ENCODE results near the gene A1BG. TPM values are rescaled to one million over a fixed set of nuclear protein-coding genes. Genes with fewer than 3 reads are reported as not detected.
A peak's percentile ranks its signal among the peaks of the same experiment; 100 is the strongest.

Gene A1BG
- total and polyA plus RNA-seq, 4 donors: 521 to 2,157 (median 1,029) TPM

GRCh38 chr19:58305065-58305931, 48.0 kb downstream of the A1BG start, which contains the start of gene ERVK3-1:
ERVK3-1 (plus strand) TSS chr19:58305377; CDS start chr19:58312169, 6,792 bp downstream.
- H3K9ac ChIP-seq (ENCODE audit: low read depth in 1 of 2, low read length in 2 of 2): peak within 1 kb of the TSS; percentile 63 to 88
- peaks cover 2 to 13% (median 10%) of the 10 kb centered on the region in 4 donors for H3K9me3 ChIP-seq (ENCODE audit: control insufficient read depth in 4 of 4, low read length in 3 of 4)
- TF ChIP-seq REST (IDR thresholded peaks at IDR 0.05) (peak; percentile 9), TAF1 (conservative IDR thresholded peaks at IDR 0.05) (peak; percentile 96), FOXA2 (IDR thresholded peaks at IDR 0.05) (peak; percentile 27), YY1 (IDR thresholded peaks at IDR 0.05) (peak; percentile 96), EGR1 (IDR thresholded peaks at IDR 0.05; ENCODE audit: low read depth in 2 of 2) (peak; percentile 94 to 95), HNF4G (IDR thresholded peaks at IDR 0.05) (no peak), ATF3 (IDR thresholded peaks at IDR 0.05) (no peak), RXRA (IDR thresholded peaks at IDR 0.05) (peak; percentile 36 to 68), MAX (IDR thresholded peaks at IDR 0.05) (peak; percentile 97), RAD21 (IDR thresholded peaks at IDR 0.05) (peak; percentile 59 to 60), FOXA1 (IDR thresholded peaks at IDR 0.05) (peak; percentile 42), CTCF (IDR thresholded peaks at IDR 0.05; ENCODE audit: low read depth, low read length, missing input control) (peak; percentile 40), NR2F2 (IDR thresholded peaks at IDR 0.05) (peak; percentile 39), ZBTB33 (IDR thresholded peaks at IDR 0.05) (peak; percentile 71), JUND (IDR thresholded peaks at IDR 0.05) (no peak), GABPA (IDR thresholded peaks at IDR 0.05 in 1 of 2, conservative IDR thresholded peaks at IDR 0.05 in 1 of 2) (peak; percentile 87 to 99), SP1 (IDR thresholded peaks at IDR 0.05) (peak; percentile 77), HNF4A (conservative IDR thresholded peaks at IDR 0.05) (peak in 1 of 2 donors; percentile 24)
- peak within 1 kb of the TSS; percentile 78 to 99 (median 99) for H3K4me3 ChIP-seq (ENCODE audit: low read depth in 1 of 3, low read length in 3 of 3)
- H3K36me3 ChIP-seq (ENCODE audit: control insufficient read depth in 4 of 4, insufficient read depth in 3 of 4, low read depth in 1 of 4, low read length in 3 of 4): peaks cover 5 to 33% (median 20%) of the 10 kb centered on the region in 4 donors
- H3K27ac ChIP-seq (ENCODE audit: low read depth in 1 of 2, low read length in 2 of 2): peak within 1 kb of the TSS; percentile 82 to 85
- peaks cover 4 to 16% (median 15%) of the 10 kb centered on the region in 4 donors for H3K4me1 ChIP-seq (ENCODE audit: control insufficient read depth in 4 of 4, insufficient read depth in 4 of 4, low read length in 3 of 4)
- no peaks in the 10 kb centered on the region for H3K27me3 ChIP-seq (ENCODE audit: control insufficient read depth in 4 of 4, insufficient read depth in 4 of 4, low read length in 3 of 4)
- WGBS: 1% methylated on average over 55 of the region's 55 CpGs
- DNase-seq (ENCODE audit: low spot score): peak; percentile 92

Measured in liver (tissue), 9 donors.